HG03521 (cell line): Measurements from ENCODE around the gene SMAD6.

Experiments used
- ATAC-seq: cut with Tn5 transposase; IDR thresholded peaks from one replicate; pipeline ENCODE4 v1.9.1; 2021; ENCODE audit warnings: mild to moderate bottlenecking, moderate library complexity; ENCODE audit not compliant: unreplicated experiment

Gene SMAD6

GRCh38 chr15:66719471-66719870 is 17.4 kb downstream of the SMAD6 start:
- ATAC-seq = no peak

GRCh38 chr15:66720206-66721010 is 18.4 kb downstream of the SMAD6 start:
- no peak for ATAC-seq

- no peak for ATAC-seq
Measured at GRCh38 chr15:66721020-66721419, 19.0 kb downstream of the SMAD6 start.

GRCh38 chr15:66721501-66721937 is 19.5 kb downstream of the SMAD6 start:
- no peak for ATAC-seq

GRCh38 chr15:66721954-66722353 is 19.9 kb downstream of the SMAD6 start:
- no peak for ATAC-seq

- no peak for ATAC-seq
Measured at GRCh38 chr15:66722757-66723540, 20.9 kb downstream of the SMAD6 start.

- ATAC-seq = no peak
Measured at GRCh38 chr15:66723826-66724731, 22.0 kb downstream of the SMAD6 start.

- ATAC-seq = no peak
Measured at GRCh38 chr15:66724732-66725463, 22.9 kb downstream of the SMAD6 start.

- no peak for ATAC-seq
Measured at GRCh38 chr15:66725464-66725785, 23.4 kb downstream of the SMAD6 start.

- ATAC-seq = no peak
Measured at GRCh38 chr15:66726386-66726785, 24.4 kb downstream of the SMAD6 start.

GRCh38 chr15:66729331-66729951 is 27.4 kb downstream of the SMAD6 start:
- ATAC-seq = no peak

- no peak for ATAC-seq
Measured at GRCh38 chr15:66730168-66731021, 28.4 kb downstream of the SMAD6 start.

GRCh38 chr15:66733976-66734375 is 31.9 kb downstream of the SMAD6 start:
- no peak for ATAC-seq

- no peak for ATAC-seq
Measured at GRCh38 chr15:66734961-66735908, 33.2 kb downstream of the SMAD6 start.

- ATAC-seq = no peak
Measured at GRCh38 chr15:66735909-66736305, 33.9 kb downstream of the SMAD6 start.

GRCh38 chr15:66737243-66738010 is 35.4 kb downstream of the SMAD6 start:
- no peak for ATAC-seq

GRCh38 chr15:66738116-66738515 is 36.1 kb downstream of the SMAD6 start:
- no peak for ATAC-seq
